H1 (cell line): ENCODE results near the gene MYOCD. TPM values are rescaled to one million over a fixed set of nuclear protein-coding genes. Genes with fewer than 3 reads are reported as not detected.

Experiments
- CBX8 ChIP-seq: fragments of 300-800, 300-1000 bp; sonication (generic); IDR thresholded peaks from 2 replicates; pipeline ENCODE4 v1.7.1; 2016; ENCODE audit warnings: low read depth, low read length, borderline replicate concordance
- CHD7 ChIP-seq: fragments of 300-600 bp; sonication (generic); IDR thresholded peaks from 2 replicates; pipeline ENCODE4 v1.7.1; 2012; ENCODE audit warnings: low read length, moderate library complexity, mild to moderate bottlenecking, inconsistent platforms; ENCODE audit not compliant: insufficient replicate concordance
- EZH2 ChIP-seq: fragments of 200-600 bp; sonication (generic); IDR thresholded peaks from 2 replicates; pipeline ENCODE4 v1.7.1; 2012; ENCODE audit warnings: low read depth, mild to moderate bottlenecking, moderate library complexity, low read length, inconsistent platforms; ENCODE audit not compliant: severe bottlenecking
- KDM1A ChIP-seq: fragments of 200-600, 300-600 bp; sonication (generic); IDR thresholded peaks from 2 replicates; pipeline ENCODE4 v1.7.1; 2016; ENCODE audit warnings: mild to moderate bottlenecking, low read length, borderline replicate concordance
- KDM4A ChIP-seq: IDR thresholded peaks from one replicate; pipeline ENCODE4 v1.7.1; 2012; ENCODE audit warnings: low read depth, mild to moderate bottlenecking, moderate library complexity, low read length, inconsistent platforms; ENCODE audit not compliant: severe bottlenecking
- RFX5 ChIP-seq: IDR thresholded peaks from 2 replicates; pipeline ENCODE4 v1.6.1; 2011; ENCODE audit warnings: low read depth, low read length, improper control_type of control experiment, borderline replicate concordance
- polyA plus RNA-seq, 7 experiments: library from polyadenylated mRNA; depleted of rRNA in 3 of 7; stranded (reverse) in 5 of 7; unstranded in 2 of 7; fragments of >200 nt in 5 of 7; fragments of 200-250 nt in 2 of 7; gene quantifications; 1 replicate in 5 of 7; 2 replicates in 1 of 7; 4 replicates in 1 of 7; pipeline versions ENCODE4 v1.2.1 to v1.2.3, GENCODE V29; 2011 to 2013; ENCODE audit warnings: missing spikeins in 2 of 7, mixed read lengths in 2 of 7
- total RNA-seq: library from RNA; stranded (reverse); fragmentation: NEBNext Ultra II Directional; extraction: Animal tissue kit (Norgen Biotek cat#: 25700); gene quantifications from 2 replicates; pipeline ENCODE4 v1.2.1, GENCODE V29; 2021

Gene MYOCD
- total and polyA plus RNA-seq, 2 of the 8 experiments (the other 6 are each of a cell fraction or from before 2014, with no cell fraction given): 0.30 to 4.9 TPM

- no peak for TF ChIP-seq KDM1A
- TF ChIP-seq EZH2: no peak
- no peak for TF ChIP-seq CHD7
- TF ChIP-seq RFX5: no peak
- no peak for TF ChIP-seq CBX8
- no peak for TF ChIP-seq KDM4A
These were observed 24.6 kb upstream of the MYOCD start (continued) for GRCh38 chr17:12641084-12641483.
